GM21381 (cell line): ENCODE data around the gene ASTN1.

Source experiments
- ATAC-seq: cut with Tn5 transposase; IDR thresholded peaks from one replicate; pipeline ENCODE4 v1.9.1; 2021; ENCODE audit warnings: mild to moderate bottlenecking, moderate library complexity; ENCODE audit not compliant: unreplicated experiment

The ASTN1 gene

DNA sequence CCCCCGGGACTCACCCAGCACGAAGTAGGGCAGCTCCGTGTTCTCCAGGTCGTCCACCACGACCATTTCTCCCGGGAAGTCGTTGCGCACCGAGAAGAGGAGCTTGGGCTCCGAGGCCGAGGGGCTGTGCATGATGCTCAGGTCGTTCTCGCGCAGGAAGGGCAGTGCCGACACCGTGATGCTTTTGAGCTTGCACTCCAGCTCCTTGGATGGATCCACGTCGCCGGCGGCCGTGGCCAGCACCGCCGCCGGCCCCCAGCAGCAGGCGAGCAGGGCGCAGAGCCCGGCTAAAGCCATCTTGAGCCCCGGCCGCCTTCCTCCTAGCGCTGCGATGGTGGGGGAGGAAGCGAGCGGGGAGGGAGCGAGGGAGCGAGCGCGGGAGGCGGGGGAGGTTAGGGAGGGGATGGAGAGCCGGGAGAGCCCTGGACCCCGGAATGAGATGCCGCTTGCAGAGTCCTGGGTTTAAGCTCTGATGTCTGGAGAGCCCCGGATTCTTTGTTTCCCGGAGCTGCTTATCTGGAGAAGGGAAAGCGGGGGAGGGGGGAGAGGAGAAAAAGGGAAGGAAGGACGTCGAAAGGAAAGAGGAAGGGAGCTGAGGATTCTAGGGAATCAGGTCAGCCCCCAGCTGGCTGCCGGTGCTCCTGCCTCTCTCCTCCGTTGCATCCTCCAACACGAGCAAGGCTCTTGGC lies at the start of gene ASTN1:
TSS of gene ASTN1 (minus strand) at position 333 of the 689 bp plus-strand sequence. CDS start at position 297, 36 bp downstream.
- no peak for ATAC-seq

DNA sequence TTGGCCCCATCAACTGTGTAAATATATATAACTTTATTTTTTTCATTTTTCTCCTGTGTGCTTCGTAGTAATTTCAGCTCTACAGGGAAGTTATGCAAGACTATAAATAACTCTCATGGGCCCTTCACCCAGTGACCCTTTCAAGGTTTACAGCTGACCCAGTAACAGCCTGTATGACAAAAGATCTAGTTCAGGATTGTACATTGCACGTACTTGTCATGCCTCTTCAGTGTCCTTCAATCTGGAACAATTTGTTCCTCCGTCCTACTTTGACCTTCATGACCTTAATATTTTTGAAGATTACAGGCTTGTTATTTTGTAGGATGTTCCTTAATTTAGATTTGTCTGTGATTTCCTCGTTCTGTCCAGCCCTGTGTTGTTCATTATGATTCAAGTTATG lies 46.7 kb upstream of the ASTN1 start:
- no peak for ATAC-seq

DNA sequence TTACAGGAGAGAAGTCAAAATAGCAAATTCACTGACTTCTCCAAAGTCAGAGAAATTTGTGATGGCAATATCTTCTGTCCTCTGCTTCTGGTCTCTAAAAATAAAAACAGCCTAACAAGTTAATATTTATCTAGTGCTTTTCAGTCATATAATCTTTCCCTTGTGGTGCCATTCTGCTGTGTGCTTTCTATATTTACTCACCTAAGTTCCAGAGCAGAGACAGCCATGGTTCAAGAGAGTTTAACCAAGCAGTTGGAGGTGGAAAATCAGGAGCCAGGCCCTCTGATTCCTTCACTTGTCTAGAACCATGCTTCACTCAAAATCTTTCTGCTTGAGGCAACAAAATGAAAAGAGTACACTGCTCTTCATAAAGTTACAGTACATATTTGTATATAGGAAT lies 45.6 kb upstream of the ASTN1 start:
- no peak for ATAC-seq

DNA sequence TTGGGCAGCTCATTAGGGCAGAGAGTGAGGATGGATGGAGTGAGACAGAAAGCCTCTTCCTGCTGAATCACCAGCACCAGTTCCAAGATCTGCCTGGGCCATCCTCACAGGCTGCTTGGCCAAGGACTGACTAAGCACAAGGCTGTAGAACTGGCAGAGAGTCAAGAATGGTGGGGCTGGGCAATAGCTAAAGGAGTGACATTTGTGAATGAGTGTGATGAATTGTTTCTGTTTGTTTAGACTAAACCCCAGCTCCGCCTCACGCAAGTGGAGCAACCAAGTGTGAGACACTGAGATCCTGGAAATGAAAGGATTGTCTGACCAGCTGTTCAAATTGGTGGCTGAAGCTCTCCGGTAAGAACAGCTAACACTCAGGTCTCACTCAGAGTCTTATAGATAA lies 44.8 kb upstream of the ASTN1 start:
- ATAC-seq: no peak

DNA sequence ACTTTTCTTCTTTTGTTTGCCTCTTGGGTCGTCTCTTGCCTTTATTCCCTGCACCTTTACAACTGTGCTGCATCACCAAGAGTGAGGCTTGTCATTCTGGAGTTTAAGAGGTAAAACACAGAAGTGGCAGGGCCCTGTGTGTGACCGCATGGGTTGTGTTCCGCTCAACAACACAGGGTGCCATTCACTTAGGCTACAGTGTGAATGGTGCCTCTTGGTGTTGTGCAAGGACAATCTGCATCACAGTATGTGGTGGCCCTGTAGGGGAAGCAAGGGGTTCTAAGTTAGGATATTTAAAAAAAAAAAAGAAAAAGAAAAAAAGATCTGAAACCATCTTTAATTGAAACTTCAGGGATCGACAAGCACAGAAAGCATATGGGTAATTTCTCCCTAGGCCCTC lies 44.4 kb upstream of the ASTN1 start:
- ATAC-seq: no peak

DNA sequence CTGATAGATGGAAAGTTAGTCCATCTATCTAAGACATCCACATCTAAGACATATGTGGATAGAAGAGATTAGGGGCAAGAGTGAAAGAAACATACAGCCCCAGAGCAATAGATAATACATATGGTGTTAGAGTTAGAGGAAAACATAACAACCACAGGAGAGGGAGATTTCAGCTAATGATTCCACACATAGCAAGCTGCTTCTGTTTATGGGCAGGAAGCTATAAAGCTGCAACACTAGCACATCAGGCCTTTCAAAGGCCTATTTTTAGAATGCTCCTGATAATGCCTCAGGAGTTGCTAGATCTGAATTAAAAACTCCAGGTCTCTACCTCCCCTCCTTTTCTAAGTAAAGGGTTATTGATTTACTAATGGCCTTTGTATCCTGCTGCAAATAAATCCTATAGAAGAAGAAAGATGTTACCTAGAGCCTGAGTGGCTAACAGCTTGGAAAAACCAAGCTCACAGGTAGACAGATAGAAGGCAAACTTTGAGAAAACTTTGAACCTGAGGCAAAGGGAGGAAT lies 42.4 kb upstream of the ASTN1 start:
- ATAC-seq: no peak

DNA sequence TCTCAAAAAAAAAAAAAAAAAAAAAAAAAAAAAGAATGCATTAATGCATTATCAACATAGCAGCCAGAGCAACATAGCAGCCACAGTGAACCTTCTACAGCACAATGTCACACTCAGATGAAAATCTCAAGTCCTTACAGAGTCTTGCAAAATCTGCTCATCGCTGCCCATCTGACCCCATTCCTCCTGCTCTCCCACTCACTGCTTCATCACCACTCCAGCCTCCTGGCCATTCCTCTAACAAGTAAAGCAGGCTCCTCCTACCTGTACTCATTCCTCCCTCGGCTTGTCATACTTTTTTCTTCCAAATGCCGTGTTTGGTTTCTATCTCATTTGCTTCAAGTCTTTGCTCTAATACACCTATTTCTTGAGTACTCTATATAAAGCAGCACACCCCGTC lies 35.8 kb upstream of the ASTN1 start:
- ATAC-seq: no peak

DNA sequence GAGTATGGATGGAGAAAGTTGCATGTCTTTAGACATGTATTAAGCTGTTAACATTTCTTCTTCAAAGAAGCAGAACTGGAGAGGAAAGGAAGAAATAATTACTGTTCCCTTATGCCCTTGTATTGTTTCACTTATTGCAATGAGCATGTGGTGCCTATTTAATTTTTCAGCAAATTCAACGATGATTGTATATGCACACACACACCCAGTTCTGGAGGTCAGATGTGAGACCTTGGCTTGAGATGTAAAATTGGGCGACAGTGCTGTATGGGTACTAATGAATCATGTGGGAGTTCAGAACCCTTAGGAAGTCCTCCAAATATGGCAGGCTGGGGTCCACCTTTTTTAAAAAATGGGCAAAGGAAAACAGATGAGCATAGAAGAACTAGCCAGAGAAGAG lies 33.7 kb upstream of the ASTN1 start:
- no peak for ATAC-seq

DNA sequence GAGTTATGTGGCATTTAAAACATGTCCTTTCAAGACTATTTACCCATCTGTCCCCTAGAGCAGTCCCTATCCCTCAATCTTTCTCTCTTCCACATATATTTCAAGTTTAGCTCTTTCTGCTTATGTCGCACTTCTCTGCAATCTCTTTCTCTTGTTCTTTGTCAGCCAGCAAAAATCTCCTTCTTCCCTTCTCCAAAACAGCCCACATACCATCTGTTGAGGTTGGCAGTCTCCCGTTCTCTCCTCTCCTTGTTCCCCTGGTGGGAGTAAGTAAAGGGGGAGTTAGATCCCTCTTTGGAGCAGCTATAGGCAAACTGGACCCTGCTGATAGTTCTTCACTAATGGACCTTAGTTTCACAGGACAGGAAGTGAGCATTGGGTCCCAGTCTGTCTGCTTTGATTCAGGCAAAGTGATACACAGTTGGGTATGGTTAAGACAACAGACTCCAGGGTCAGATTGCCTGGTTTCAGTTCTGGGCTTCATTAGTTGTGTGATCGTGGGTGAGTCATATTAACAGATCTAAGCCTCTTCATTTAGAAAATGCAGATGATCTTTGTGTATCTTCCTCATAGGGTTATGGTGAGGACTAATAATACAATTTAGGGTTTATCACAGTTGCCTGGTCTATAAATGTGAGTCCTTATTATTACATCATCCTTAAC lies 25.9 kb upstream of the ASTN1 start:
- ATAC-seq: no peak

DNA sequence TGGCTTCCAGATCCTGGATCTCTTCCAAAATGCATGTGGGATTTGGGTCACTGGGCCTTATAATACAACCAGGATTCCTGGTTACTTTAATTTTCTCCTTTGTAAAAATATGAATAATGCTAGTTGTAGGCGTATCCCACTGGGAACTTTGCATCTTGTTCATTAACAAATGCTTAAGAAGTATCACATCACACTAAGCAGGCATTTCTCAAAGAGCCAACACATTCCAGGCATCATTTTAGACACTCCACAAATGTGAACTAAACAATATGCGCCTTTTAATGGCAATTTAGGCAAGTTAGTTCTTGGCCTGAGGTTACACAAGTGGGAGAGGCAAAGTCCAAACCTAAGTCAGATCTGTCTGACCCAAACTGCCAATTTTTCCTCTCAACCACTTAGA lies 22.1 kb upstream of the ASTN1 start:
- ATAC-seq: no peak

DNA sequence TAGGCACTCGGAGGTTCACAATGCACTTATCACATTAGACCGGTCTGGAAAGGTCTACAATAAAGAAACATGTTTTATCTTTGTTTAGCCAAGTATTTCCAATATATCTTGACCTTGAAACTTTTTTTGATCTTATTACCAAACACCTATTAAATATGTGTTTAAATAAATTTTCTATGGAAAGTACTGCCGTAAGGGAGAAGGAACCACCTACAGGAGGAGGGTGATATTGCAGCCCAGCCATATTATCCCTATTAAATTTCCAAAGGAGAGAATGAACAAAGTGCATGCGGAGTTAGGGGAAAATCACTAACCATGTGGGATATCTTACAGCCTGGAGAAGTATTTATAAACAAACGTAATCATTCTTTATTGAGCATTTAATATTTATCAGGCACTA lies 20.7 kb upstream of the ASTN1 start:
- no peak for ATAC-seq

DNA sequence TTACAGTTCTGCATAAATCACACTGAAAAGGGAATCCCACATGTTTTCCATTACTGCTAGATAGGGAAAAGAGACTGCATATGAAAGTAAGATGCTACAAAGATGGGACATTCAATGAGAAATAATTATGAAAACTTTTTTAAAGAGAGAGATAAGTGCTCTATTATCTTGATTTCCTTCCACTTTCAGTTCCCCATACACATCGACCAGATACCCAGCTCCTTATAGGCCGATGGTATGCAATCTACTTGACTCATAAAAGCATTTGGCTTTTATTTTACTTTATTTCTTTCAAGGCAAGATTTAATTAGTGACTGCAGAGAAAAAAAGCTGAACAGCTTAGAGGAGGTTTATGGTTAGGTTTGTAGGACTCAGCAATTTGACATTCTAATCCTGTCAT lies 19.3 kb upstream of the ASTN1 start:
- ATAC-seq: no peak

DNA sequence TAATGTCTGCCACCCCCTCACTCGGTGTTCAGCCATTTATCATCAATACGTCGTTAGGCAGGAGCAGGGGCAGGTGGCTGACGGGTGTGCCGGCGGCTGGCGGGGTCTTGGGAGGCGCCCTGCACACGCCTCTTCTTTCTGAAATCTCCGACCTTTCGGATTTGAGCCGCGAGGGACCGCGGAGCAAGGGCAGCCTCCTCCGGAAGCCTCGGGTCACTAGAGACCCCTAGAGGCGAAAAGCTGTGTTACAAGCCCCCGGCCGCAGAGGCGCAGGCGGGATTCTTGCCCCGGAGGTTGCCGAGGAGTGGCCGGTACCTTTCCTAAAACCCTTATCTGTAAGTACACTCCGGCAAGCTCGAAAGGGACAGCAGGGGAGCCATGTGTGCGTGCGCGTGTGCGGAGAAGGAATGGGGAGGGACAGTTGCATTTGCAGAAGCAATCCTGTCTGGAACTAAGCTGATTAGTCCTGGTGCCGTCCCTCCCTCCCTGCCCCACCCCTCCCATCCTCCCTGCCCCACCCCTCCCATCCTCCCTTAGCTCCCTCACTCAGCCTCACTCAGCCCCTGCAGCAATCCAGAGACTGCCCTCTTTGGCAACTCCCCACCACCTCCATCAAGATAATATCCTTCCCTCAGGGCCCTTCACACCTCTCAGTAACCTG lies 17.2 kb upstream of the ASTN1 start:
- peak; percentile 95 for ATAC-seq

DNA sequence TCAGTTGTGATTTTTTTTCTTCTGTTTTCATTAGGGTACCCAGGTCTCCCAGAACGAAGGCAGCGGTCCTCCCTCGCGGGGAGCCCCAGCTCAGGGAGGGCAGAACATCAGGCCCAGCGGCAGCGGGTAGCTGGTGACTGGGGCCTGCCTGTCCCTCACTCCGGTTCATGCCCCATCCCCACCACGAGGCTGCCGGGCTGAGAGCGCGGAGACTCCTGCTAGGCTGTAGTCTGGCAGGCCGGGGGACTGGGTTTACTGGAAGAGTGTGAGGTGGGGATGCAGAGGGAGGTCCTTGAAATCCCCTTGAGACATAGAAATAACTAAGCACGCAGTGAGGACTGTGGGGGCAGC lies 16.7 kb upstream of the ASTN1 start:
- ATAC-seq: no peak

DNA sequence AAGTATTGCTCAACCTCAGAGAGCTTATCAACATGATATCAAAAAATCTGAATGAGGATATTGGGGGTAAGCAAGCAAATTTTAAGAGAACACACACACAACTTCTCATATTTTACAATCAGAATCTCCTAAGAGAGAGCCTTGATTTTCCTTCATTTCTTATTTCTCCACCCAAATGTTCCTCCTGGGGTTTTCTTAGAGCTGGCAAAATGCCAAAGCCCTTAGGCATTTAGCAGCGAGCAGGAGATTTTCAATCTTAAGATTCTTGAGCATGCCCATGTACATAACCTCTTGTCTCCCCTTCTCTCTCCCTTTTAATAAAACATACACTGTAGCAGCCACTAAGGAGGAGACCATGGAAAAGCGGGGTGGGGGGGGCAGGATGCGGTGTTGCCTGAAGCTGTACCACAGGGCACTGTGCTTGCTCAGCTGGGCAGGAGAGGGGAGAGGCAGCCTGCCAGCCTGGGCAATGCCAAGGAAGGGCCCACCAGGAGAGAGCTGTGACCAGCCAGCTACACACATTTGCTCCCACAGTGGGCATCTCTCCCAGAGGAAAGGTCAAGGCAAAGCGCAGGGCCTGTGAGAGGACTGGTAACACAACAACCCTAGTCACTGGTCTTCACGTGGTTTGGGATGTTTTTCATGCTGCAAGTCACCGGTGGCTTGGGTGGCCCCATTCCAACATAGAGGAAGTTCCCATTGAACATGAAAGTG lies 10.6 kb upstream of the ASTN1 start:
- ATAC-seq: no peak

DNA sequence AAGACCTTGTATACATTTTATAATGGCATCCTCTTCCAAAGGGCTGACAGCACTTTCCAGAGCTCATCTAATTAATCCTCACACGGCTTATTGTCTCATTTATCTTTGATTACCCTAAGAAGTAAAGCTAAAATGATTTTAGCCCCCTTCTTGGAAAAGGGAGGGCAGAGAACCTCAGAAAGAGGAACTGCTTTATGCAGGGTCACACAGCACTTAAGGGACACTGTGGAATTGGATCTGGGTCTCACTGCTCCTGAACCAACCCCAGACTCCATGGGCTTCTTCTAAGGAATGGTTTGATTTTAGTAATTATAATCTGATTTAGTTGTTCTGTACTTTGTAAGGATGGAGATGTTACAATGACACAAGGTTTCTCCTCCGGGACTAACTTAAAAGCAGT lies 9.5 kb upstream of the ASTN1 start:
- ATAC-seq: no peak

DNA sequence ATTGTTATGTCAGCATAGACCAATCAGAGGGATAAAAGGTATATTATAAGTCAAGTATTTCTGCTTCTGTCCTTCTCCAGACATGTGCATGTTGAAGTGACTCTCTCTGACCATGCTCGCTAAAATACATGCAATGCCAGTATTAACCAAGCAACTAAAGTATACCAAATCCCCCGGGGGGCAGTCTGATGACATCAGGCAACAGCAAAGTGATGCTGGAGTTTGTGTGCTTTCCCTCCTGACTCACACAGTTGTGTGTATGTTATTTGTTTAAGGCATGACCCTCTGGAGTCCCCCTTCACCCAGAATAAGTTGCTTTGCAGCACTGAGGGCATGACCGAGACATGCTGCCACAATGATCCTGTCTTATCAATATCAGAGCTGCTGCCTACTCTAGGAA lies 8.4 kb upstream of the ASTN1 start:
- ATAC-seq: no peak

DNA sequence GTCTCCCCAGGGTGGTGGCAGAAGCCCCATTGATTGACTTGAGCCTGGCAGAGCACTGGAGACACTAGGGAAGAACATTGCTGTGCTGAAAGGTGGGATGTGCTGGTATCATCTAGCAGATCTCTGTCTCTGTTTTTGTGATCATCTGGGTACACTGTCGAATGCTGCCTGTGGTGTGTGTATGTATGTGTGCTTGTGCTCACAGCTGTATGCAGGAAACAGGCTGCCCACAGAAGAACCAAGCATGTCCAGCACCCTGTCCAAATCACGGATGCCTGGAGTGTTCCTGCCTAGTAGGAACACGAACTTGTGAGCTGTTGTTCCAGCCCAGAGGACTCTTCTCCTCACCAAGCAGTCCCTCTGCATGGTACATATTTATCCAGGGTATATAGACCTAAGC lies 7.8 kb upstream of the ASTN1 start:
- ATAC-seq: no peak

DNA sequence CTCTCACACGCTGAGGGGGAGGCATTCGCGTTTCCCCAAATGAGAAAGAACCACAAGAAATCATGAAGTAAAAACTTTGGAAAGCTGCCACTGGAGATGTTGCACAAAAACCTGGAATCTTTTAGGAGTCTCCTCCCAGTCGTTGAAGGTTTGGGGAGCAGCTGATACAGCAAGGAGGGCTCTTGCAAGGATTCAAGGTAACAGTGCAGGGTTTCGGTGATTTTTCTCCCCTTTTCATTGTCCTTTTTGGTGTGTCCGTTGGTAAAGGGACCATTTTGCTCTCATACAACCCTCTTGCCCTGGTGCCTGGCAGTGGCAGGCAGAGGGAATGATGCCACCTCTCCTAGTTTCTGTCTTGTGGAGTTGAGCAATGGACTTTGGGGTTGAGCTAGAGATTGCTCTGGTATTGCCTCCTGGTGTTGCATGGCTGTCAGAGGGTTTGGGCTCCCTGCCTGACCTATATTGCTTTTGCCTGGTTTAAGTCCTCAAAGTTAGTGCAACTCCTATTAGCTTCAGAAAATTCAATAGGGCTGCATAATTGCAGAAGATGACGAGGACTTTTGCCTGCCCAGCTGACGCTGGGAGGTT lies 7.1 kb upstream of the ASTN1 start:
- ATAC-seq: no peak

DNA sequence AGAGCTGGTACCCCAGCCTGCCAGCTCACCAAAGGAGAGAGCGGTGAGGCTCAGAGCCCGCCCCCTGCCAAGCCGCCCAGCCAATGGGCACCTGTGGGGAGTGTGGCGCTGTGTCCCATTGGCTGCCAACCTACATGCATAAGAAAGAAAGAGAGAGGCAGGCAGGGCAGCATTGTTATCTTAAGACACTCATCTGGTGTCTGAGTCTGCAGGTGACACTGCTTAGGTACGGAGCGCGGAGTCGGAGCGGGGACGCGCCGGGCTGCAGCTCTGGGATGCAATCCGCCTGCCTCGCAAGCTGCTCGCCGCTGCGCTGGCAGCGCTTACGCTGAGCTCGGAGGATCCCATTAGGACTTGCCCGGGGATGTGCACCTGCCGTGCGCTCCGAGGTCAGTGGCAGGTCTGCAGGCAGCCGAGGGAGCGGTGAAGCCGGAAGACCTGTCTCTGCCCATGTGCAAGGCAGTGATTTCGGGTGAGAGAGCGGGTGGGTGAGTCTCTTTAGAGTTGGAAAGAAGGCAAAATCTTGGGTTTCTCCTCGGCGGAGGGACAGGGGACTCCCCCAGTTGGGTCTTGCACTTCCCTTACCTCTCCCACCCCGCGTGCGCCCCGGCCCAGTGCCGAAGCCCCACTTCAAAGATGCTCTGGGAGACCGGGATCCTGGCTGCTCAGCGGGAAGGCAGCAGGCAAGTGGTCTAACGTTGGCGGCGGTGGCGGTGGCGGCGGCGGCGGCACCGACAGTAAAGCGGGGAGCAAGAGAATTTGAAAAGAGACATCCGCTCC lies 6.4 kb upstream of the ASTN1 start, which contains the start of gene BRINP2:
TSS of gene BRINP2 (plus strand) at position 203 of the 780 bp plus-strand sequence. CDS start 58,919 bp downstream, outside the sequence.
- ATAC-seq: peak; percentile 71
